KG1 (cell line): ENCODE measurements around the gene SEPTIN5.

ENCODE experiments used
- DNase-seq: peaks from one replicate; lab custom pipeline; 2025; lab: John Stamatoyannopoulos, UW

Gene SEPTIN5

DNA sequence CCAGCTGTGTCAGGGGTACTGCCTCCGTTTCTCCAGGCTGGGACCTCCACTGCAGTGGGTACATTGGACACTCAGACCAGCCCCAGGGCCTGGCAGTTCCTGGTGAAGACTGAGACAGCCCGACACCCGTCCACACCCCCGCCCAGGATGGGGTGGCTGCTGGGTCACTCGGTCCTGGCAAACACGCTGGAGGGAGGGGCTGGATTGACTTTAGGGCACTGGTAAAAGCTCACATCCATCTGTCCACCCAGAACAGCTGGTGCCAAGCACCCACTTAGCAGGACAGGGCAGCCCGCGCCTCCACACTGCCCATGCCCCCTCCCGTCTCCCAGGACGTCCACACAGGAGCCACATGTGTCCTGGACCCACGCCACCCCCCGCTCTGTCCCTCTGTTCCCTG, 35.6 kb downstream of the SEPTIN5 start:
- no peak for DNase-seq

DNA sequence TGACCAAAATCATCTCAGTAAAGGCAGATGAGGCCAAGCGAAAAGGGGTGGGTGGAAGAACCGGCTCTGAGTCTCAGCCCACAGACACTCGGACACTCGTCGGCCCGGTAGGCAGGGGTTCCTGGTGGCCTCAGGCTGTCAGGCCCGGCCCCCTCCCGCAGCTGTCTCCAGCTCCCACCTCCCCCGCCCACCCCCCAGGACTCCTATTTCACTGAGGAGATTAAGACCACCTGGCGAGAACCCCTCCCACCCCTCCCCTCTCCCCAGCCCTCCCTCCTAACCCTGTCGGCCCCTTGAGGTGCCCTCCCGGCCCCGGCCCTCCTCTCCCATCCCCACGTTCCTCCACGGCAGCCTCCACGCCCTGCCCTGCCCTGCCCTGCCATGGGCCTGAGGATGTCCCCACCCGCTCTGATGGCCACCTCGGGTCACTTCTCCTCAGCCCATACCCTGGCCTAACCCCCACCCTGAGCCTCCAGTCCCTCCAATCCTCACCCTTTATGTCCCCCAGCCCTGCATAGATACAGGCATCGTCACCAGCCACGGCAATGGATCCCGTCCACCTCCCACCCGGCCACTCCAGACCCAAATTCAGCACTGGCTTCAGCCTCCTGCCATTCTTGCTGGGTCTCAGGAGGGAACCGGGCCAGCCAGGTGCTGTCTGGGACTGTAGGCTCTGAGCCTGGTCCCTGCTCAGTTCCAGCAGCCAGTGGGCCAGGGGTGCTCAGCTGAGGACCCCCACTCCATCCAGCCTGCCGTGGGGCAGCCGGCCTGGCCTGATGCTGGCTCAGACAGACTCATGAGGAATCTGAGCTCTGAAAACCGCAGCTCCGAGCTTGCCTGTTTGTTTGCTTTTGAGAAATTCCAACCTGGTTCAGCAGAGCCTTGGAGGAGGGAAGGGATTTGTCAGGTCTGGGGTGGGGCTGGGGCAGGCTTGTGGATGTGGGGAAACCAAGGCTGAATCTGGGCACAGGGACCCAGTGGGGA, 36.5 kb downstream of the SEPTIN5 start:
- DNase-seq: no peak

DNA sequence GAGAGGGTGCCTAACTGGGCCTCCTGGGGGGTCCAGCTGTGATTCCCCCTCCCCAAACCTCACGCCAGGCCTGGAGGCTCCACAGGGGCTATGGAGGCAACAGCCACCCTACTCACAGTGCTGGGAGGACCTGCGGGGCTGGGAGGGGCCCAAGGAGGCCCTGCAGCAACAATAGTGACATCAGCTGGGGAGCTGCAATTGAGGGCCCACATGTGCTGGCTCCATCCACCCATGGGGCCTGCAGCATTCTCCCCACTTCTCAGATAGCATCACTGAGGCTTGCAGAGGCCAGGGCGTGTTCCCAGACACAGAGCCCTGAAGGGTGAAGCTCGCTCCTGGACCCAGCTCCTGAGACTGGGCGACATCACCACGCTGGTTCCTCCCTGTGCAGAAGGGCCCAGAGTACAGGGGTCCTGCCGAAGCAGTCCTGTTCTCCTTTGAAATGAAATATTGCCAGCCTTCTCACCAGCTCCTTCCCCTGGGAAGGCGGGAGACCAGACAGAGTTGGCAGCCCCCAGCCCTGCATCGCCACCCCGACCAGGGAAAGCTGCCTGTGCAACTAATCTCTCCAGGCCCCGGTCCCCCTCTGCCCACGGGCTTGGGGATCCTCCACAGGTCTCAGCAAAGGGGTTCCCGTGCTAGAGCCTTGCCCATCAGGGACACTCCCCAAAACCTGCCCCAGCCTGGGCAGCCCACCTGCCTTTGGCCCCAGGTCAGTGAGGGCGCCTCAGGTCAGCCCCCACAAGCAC, 37.4 kb downstream of the SEPTIN5 start:
- no peak for DNase-seq

DNA sequence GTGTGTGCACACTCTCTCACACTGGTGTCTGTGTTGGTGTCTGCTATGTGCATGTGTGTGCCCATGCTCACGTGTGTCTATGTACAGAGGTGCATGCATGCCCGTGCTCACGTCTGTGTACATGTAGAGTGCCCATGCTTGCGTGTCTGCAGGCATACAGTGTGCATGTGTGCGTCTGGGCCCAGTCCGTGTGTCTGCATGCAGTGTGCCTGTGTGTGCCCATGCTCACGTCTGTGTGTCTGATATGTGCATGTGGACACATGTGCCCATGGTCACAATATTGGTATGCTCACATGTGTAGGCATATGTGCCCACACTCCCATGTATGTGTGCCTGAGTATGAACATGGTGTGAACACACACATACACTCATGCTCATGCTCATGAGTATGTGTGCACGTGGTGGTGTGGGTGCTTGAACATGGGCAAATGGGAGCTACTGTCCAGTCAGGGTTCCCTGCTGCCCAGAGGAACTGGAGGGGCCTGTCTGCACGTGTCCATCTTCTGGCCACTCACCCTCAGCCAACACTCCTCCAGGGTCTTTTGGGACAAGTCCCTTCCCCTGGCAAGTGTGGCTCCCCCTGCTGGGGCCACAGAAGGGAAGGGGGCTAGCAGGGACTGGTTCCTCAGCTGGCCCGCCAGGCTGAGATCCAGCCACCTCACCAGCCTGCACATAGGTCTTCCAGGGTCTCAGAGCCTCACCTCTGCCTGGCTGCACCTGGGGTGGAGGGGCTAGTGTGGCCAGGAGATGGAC, 39.0 kb downstream of the SEPTIN5 start:
- DNase-seq: no peak

DNA sequence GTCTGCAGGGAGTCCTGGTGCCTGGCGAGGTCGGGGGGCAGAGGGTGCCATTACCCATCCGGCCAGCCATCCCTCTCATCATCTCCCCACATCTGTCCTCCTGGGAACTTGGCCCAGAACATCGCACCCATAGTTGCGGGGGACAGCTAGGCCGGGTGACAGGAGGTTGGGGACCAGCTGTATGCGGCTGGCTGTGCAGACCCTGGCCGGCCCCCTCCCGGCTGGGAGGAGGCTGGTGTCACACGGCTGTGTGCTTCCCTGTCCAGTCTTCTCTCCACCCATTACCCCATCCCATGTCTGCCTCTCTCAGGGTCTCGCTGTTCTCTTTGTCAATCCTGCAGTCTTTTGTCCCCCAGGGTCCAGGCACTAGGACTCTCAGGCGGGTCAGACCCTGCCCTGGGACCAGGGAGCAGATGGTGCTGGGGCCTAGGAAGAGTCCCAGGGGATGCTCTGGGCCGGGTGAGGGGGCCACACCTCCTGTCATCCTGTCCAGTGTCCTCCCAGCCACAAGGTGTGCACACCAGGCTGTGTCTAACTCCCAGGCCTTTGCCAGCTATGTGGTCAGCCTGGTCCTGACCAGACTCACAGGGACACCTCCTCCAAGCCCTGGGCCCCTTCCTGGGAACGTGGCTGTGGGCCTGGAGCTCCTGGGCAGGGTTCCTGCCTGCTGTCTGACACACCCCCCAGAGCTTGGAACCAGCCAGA, 39.8 kb downstream of the SEPTIN5 start:
- no peak for DNase-seq

DNA sequence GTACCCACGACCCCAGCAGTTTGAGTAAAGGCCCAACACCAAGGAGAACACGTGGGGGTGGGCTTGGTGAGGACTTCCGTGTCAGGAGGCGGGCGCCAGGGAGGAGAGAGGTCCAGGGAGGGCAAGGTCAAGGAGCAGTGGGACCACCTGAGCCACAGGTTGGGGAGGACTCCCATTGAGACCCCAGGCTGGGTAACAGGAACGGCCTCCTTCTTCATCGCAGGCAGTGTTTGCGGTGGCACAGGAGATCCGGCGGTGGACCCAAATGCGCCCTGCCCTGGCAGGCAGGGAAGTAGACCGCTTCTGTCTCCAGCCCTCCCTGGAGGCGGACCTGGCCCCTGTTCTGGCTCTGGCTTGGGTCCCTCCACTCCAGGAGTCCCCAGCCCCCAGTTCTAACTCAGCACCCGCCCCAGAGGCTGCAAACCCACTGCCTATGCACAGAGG, 40.4 kb downstream of the SEPTIN5 start:
- DNase-seq: no peak

DNA sequence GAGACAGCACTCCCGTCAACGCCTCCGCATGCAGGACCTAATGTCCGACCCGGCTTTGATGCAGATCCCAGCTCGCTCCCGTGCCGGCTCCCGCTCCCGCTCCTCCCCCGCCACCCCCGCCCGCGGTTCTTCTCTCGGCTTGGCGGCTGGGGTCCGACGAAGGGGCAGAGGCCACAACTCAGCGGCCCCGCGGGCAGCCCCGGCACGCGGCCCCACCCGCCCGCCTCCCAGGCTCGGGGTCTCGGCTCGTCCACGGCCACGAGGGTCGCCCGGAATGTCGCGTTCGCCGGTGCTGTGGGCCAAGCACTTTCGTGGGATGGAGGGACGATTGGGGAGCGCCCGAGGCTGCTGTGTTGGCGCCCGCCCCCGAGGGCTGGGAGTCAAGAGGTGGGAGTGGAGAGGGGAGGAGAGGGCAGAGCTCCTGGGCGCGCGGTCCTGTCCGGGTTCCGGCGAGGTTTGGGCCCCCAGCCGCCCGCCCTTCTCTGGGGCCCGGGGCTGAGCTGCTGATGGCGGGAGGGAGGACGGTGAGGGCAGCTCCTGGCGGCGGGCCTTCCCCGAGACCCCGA, 40.9 kb downstream of the SEPTIN5 start:
- DNase-seq: no peak

DNA sequence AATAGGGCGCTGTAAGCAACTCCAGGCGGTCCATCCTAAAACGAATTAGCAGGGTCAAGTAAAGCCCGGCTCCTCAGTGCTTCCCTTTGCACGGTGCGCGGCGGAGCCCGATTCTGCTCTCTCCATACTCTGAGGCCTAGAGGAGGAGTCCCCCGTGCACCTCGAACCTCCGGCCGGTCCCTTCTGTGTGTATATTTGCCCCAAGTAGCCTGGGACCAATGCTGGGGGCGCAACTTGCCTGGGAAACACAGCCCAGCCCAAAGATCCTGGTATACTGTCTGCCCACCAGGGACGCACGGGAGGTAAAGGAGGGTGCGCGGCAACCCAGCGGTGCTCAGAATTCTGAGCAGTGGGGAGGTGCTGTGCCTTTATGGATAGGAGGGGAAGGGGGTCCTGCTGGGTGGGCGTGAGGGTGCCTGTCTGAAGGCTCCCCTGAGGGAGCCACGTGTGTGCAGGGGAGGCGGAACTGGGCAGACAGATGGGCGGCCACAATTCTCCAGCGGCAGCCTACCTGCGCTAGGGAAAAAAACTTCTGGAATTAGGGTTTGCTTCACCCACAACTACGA, 41.5 kb downstream of the SEPTIN5 start:
- no peak for DNase-seq

DNA sequence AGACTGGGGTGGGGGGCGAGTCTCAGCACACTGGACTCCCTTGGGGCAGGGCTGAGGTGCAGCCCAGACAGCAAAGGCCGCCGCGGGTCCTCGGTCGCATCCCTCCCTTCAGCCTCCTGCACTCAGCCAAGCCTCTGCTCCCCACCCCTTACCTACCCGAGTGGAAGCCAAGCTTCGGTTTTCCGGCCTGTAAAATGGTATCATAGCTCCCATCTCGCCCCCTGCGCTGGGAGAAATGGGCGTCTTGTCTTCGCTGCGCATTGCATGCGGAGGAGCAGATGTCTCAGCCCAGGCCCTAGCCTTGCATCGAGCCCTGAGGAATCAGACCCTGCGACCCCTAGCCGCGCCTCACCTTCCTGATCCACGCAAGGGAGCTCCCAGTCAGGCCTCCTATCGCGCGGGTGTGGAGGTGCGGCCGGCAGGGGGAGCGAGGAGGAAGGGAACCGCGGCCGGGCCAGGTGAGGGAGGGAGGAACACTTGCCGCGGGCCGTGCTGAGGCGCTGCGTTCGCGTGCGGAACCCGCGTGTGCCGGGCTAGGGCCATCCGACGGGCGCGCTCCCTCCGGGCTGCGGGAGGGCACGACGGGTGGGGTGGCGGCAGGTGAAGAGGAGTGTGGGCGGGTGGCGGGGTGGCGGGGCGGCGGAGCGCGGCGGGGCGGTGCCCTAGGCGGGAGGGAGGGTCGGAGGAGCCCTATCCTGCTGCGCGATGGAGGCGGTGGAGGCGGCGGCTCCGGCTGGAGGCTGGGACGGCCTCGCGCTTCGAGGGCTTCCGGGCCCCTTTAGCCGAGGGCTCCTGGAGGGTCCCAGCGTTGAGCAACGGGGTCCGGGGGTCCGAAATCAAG, 42.2 kb downstream of the SEPTIN5 start:
- DNase-seq: no peak

DNA sequence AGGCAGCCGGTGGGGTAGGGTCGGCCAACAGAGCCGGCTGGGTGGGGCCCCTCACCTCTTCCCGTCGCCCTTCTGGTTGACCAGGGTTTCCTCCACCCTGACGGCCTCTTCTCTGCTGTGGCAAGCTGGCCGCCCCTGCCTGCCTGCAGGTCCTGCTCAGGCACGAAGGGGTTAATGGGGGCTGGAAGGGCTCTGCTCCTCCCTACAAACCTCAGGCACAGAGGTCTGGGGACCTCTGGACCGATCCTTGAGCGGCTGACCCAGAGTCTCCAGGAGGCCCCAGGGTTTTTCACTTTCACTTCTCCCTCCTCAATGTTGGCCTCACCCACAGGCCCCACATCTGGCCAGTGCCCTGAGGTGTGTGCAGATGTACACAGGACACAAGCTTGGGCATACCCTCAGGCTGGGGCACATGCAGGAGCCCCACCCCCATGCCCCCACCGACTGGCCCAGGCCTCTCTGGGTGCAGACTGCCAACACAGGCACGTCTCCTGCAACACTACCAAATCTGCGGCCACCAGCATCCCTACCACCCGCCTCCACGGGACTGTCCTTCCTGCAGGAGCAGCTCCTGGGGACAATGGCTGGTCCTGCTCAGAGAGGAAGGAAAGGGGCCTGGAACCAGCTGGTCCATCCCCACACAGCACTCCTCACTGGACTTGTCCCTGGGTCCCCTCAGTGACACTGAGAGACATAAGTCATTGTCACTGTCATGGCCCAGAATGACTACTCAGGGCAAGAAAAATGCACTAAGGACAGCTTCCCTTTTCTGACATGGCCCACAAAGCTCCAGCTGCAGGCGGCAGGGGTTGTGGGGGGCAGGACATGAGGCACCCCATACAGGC, 43.1 kb downstream of the SEPTIN5 start:
- no peak for DNase-seq

DNA sequence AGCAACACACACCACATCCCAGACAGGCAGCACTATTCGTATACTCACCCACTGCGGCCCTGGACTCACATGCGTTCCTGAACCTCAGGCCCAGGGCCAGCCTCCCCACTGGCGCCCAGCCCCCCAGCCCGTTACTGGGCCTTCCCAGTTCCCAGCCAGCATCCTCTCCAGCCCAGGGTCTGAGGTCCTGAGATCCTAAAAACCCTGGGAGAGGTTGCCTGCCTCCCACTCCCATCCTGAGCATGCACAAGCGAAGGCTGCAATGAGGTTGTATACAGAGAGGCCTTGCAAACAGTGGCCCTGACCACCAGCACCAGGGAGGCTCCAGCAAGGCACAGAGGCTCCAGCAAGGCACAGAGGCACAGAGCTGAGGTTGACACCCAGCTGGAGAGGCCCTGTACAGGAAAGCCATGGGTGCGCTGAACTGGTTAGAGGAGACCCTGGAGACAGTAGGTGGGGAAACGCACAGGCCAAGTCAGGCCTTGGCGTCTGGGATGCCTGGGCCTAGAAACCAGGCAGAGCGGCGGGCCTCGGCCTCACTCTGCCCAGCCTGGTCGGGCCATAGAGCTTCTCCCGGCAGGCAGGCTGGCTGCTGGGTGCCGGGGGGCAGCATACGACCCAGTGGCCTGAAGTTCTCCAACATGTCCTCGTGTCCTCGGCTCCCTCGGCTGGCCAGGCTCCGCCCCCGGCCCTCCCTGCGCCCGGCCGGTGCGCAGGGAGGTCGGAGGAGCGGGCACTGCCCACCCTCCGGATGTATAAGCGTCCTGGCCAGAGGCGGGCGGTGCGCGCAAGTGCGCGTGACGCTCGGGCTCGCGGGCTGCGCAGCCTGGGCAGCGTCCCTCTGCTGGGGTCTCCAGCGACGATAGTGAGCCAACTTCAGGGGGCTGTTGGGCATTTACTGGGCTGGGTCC, 43.9 kb downstream of the SEPTIN5 start:
- DNase-seq: no peak

DNA sequence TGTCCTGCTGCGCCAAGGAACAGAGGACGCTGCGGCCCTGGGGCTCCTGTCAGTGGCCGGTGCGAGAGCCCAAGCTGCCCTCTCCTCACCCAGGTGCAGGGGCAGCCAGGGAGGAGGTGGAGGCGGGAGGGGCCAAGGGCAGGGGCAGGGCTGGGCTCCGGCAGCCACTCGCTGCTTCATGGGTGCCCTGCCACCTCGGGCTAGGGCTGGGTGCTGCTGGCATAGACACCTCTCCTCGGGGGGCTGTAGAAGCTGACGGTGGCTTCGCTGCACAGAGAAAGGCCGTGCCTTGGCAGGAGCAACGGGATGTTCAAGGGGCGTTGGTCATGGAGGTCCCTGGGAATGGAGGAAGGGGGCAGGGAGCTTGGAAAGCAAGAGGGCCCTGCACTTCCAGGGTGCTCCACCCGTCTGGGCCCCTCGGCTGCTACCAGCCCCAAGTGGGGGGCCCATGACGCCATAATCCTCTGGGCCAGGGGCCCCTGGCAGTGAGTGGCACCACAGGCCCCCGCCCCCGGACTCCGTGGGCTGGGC, 44.7 kb downstream of the SEPTIN5 start:
- no peak for DNase-seq

DNA sequence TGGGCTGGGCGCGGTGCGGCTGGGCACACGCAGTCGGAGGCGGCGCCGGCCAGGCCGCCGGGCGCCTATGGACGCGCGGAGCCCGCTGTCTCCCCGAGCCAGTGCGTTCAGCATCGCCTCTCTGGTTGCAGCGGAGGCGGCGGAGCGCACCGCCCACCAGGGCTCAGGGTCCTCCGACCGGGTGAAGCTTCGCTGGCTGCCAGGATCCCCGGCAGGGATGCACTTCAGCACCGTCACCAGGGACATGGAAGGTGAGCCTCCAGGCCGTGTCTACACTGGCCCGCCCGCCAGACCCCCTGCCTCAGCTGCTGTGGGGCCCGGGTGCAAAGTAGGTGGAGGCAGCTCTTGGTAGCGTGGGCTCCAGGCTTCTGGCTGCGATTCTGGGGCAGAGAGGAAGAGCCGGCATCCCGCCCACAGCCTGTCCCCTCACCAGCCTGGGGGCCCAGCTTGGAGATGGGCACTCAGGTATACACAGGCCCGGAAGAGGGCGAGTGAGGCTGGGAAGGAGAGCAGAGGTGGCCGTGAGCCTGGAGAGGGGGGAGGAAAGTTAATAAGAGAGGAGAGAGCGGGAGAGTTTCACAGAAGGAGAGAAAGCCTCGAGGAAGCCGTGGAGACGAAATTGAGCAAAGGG, 45.2 kb downstream of the SEPTIN5 start:
- no peak for DNase-seq

DNA sequence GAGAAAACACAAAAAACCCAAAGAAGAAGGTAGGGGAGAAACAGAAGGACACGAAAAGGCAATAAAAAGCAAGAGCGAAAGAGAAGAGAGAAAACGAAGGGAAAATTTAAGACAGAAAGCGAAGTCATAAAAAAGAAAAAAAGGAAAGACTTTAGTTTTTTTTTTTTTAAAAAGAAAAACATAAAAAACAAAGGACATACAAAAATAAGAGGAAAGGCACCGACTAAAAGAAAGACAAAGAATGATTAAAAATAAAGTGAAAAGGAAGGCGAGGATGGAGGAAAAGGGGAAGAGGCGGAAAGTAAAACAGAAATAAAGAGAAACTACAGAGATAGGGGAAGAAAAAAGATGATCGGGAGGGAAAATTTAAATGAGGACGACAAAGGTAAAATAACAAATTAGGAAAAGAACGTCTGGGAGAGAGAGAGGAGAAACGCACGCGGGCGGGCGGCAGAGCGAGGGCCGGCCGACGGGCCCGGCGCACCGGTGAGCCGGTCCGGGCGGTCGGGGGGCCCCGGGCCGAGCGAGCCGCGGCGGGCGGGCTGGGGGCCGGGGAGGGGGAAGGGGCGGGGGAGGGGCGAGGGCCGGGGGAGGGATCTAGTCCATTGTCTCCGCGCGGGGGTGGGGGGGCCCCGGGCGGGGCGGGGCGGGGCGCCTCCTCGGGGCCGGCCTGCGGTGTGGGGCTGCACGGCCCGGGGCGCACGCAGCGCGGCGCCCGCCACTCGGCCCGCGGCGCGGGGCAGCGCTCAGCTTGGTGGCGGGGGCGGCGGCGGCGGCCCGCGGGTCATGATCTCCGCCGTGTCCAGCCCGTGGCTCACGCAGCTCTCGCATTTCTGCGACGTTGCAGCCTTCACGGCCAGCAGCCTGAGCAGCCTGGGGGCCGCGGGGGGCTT, 46.0 kb downstream of the SEPTIN5 start, which contains the start of gene TBX1:
TSS of gene TBX1 (plus strand) at position 721 of the 893 bp plus-strand sequence. CDS start at position 787, 66 bp downstream.
- no peak for DNase-seq

DNA sequence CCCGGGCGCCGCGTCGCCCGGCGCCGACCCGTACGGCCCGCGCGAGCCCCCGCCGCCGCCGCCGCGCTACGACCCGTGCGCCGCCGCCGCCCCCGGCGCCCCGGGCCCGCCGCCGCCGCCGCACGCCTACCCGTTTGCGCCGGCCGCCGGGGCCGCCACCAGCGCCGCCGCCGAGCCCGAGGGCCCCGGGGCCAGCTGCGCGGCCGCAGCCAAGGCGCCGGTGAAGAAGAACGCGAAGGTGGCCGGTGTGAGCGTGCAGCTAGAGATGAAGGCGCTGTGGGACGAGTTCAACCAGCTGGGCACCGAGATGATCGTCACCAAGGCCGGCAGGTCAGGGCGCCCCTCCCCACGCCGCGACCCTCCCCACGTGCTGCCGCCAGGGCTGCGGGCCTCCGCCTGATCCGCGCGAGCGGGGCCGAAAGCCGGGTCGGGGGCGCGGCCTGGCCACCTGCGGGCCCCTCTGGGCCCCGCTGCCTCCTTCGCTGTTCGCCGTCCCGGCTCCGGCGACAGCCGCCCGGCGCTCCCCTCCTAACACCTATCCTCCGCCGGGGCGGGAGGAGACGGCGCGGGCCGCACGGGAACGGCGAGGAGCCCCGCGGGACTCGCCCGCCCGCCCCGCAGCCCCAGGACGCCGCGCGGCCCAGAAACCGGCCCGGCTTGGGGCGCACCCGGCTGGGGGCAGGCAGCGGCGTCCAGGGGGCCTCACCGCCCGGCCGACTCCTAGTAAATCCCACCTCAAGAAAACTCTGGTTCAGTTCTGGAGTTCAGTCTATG, 46.8 kb downstream of the SEPTIN5 start:
- DNase-seq: no peak
